Activated T-cell treated with anti-CD3 and anti-CD28 coated beads, Interleukin-2, amount 50 U/mL, for 48 hours (primary cell): ENCODE results near the gene H2BW2.
"Not testable (repeated sequence)": the region's sequence is repeated elsewhere in the genome, so short reads cannot be mapped to it uniquely, and the experiment has no call there.

Experiments used
- DNase-seq, 2 experiments: peaks; one replicate each; pipeline ENCODE4 v3.0.0-alpha.2; 2020

Gene H2BW2

GRCh38 chrX:104039689-104040505 is at the start of gene H2BW2:
H2BW2 (plus strand) TSS chrX:104039956; CDS start chrX:104039995, 39 bp downstream.
- no peak for DNase-seq

- DNase-seq: no peak
These were observed 40.5 kb upstream of the H2BW2 start for GRCh38 chrX:103999234-103999633.

- DNase-seq: no peak
These were observed 30.9 kb upstream of the H2BW2 start for GRCh38 chrX:104008831-104009230.

- DNase-seq: no peak
These were observed 26.6 kb upstream of the H2BW2 start for GRCh38 chrX:104013158-104013557.

- DNase-seq: no peak
These were observed 26.1 kb upstream of the H2BW2 start, which contains the start of gene H2BW1 for GRCh38 chrX:104013606-104014005. H2BW1 (minus strand) TSS chrX:104013708; CDS start chrX:104013576, 132 bp downstream.

GRCh38 chrX:104015576-104015975 is 24.2 kb upstream of the H2BW2 start:
- not testable (repeated sequence) for DNase-seq

- no peak for DNase-seq
These were observed 21.6 kb upstream of the H2BW2 start for GRCh38 chrX:104018126-104018525.

GRCh38 chrX:104041003-104041402 is 1.2 kb downstream of the H2BW2 start:
- DNase-seq: no peak

- no peak for DNase-seq
These were observed 5.9 kb downstream of the H2BW2 start for GRCh38 chrX:104045642-104046041.

- no peak for DNase-seq
These were observed 7.4 kb downstream of the H2BW2 start for GRCh38 chrX:104047171-104047570.

- DNase-seq: not testable (repeated sequence)
These were observed 15.2 kb downstream of the H2BW2 start for GRCh38 chrX:104054956-104055355.

GRCh38 chrX:104062636-104063035 is 22.9 kb downstream of the H2BW2 start:
- not testable (repeated sequence) for DNase-seq

- DNase-seq: not testable (repeated sequence)
These were observed 36.2 kb downstream of the H2BW2 start, which contains the start of gene TMSB15C for GRCh38 chrX:104075778-104076445. TMSB15C (minus strand) TSS chrX:104076236.

GRCh38 chrX:104077854-104078253 is 38.1 kb downstream of the H2BW2 start:
- DNase-seq: not testable (repeated sequence)

- DNase-seq: no peak
These were observed 44.3 kb downstream of the H2BW2 start for GRCh38 chrX:104084063-104084462.

- no peak for DNase-seq
These were observed 45.0 kb downstream of the H2BW2 start for GRCh38 chrX:104084534-104085277.

GRCh38 chrX:104085477-104085876 is 45.7 kb downstream of the H2BW2 start:
- DNase-seq: no peak

- DNase-seq: no peak
These were observed 46.2 kb downstream of the H2BW2 start for GRCh38 chrX:104085919-104086318.
